Right lobe of liver (tissue), 4 donors: ENCODE measurements around the gene STK38L.

Experiments used
- POLR2A ChIP-seq: fragments of 450-650 bp; IDR thresholded peaks from one replicate; pipeline ENCODE4 v1.6.1; 2017; ENCODE audit warnings: antibody characterized with exemption, mild to moderate bottlenecking
- TF ChIP-seq, protein P1 (sequence below), 4 donors: fragments of 200-600 bp in 3 of 4; fragments of 450-650 bp in 1 of 4; IDR thresholded peaks; one replicate each; pipeline versions ENCODE4 v1.5.1 to v1.8.0; 2016 to 2022; ENCODE audit warnings: antibody characterized with exemption in 4 of 4, mild to moderate bottlenecking in 2 of 4
- donor health status: DM: no; HTN: no; CAD: no.
- donor health status: DM: no; HTN: no; CAD: no.
- donor health status: DM: no; HTN: yes; CAD: no.

DNA sequence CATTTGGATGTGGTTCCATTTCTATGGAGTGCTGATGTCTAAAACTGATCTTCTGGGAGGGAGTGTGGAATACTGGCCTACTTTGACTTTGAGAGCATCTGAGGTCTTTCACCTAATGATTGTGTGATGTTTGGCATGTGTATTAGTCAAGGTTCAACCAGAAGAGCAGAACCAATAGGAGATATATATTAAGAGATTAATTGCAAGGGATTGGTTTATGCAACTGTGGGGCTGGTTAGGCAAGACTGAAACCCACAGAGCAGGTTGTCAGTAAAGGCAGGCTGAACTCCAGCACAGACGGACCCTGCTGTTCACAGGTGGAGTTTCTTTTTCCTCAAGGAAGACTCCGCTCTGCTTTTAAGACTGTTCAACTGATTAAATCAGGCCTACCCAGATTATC lies 100.2 kb downstream of the STK38L start:
- TF ChIP-seq, protein P1, sequence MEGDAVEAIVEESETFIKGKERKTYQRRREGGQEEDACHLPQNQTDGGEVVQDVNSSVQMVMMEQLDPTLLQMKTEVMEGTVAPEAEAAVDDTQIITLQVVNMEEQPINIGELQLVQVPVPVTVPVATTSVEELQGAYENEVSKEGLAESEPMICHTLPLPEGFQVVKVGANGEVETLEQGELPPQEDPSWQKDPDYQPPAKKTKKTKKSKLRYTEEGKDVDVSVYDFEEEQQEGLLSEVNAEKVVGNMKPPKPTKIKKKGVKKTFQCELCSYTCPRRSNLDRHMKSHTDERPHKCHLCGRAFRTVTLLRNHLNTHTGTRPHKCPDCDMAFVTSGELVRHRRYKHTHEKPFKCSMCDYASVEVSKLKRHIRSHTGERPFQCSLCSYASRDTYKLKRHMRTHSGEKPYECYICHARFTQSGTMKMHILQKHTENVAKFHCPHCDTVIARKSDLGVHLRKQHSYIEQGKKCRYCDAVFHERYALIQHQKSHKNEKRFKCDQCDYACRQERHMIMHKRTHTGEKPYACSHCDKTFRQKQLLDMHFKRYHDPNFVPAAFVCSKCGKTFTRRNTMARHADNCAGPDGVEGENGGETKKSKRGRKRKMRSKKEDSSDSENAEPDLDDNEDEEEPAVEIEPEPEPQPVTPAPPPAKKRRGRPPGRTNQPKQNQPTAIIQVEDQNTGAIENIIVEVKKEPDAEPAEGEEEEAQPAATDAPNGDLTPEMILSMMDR (IDR thresholded peaks at IDR 0.05), result no peak
- TF ChIP-seq POLR2A, result no peak
